Esophagus squamous epithelium (tissue), 5 donors: Measurements from ENCODE around the gene VPREB3. TPM values are rescaled to one million over a fixed set of nuclear protein-coding genes. Genes with fewer than 3 reads are reported as not detected.

Experiments
- DNase-seq: peaks from one replicate; lab custom pipeline; 2025; lab: John Stamatoyannopoulos, UW
- H3K27ac ChIP-seq, 4 donors: fragments of 200-600 bp; sonication (generic); one replicate each; pipeline ENCODE4 v1.5.1; 2016 to 2019; ENCODE audit warnings: mild to moderate bottlenecking in 1 of 4
- H3K27me3 ChIP-seq, 4 donors: fragments of 200-600 bp; sonication (generic); 1 replicate in 3 of 4; 2 replicates in 1 of 4; pipeline versions ENCODE4 v1.5.1 to v1.6.0; 2017 to 2021; ENCODE audit warnings: antibody characterized with exemption in 1 of 4
- H3K36me3 ChIP-seq, 3 donors: fragments of 200-600 bp; sonication (generic); one replicate each; pipeline ENCODE4 v1.5.1; 2016 to 2019
- H3K4me1 ChIP-seq, 3 donors: fragments of 200-600 bp; sonication (generic); one replicate each; pipeline ENCODE4 v1.5.1; 2017 to 2019
- H3K4me3 ChIP-seq, 4 donors: fragments of 200-600 bp; sonication (generic); 1 replicate in 3 of 4; 2 replicates in 1 of 4; pipeline ENCODE4 v1.5.1; 2016 to 2019; ENCODE audit warnings: mild to moderate bottlenecking in 2 of 4, moderate library complexity in 1 of 4
- H3K9me3 ChIP-seq, 3 donors: fragments of 200-600 bp; sonication (generic); one replicate each; pipeline ENCODE4 v1.5.1; 2016 to 2019
- CTCF ChIP-seq, 6 experiments: fragments of 450-650 bp in 4 of 6; fragments of 200-600 bp in 2 of 6; sonication (generic) in 2 of 6; IDR thresholded peaks; one replicate each; pipeline ENCODE4 v1.5.1; 2016 to 2019; ENCODE audit warnings: antibody characterized with exemption in 6 of 6, mild to moderate bottlenecking in 4 of 6, moderate library complexity in 4 of 6
- POLR2A ChIP-seq, 4 donors: fragments of 450-650 bp; IDR thresholded peaks; one replicate each; pipeline ENCODE4 v1.6.1; 2017; ENCODE audit warnings: antibody characterized with exemption in 4 of 4, mild to moderate bottlenecking in 4 of 4, moderate library complexity in 3 of 4
- WGBS, 2 donors: methylation state at CpG; one replicate each; pipeline ENCODE4 v1.1.5; 2018; 5-methylcytosine and 5-hydroxymethylcytosine counted together
- intact Hi-C: fragments of 100-400 bp; cut with DNase I; formaldehyde crosslinking; loops from one replicate; pipeline ENCODE4 v1.15.0; 2022
- total RNA-seq, 4 donors: library from RNA; depleted of rRNA; stranded (reverse); fragments of >200 nt; gene quantifications; one replicate each; pipeline ENCODE4 v1.1.0, GENCODE V29; 2016
- donor health status: DM: yes; HTN: yes; CAD: no.

VPREB3 gene
- total RNA-seq, 4 donors from 2014 or later, result not detected

DNA sequence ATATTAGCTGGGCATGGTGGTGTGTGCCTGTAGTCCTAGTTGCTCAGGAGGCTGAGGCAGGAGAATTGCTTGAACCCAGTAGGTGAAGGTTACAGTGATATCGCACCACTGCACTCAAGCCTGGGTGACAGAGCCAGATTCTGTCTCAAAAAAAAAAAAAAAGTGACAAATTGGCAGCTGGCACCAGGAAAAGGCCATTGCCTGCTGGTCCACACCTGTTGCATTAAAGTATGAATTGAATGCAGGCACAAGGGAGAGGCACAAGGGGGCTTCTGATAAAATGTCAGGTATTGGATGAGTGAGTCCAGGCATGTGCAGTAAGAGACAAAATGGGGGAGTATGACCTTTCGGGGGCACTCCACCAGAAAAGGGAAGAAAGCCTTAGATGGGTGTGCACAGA is 31.5 kb downstream of the VPREB3 start:
- intact Hi-C loops, result no loop called here
- Histone ChIP-seq H3K36me3 (no peaks in the 10 kb centered on the region), H3K27ac (no peak overlapping the region), H3K4me3 (no peak overlapping the region), H3K4me1 (no peaks in the 10 kb centered on the region), H3K27me3 (no peaks in the 10 kb centered on the region), H3K9me3 (no peaks in the 10 kb centered on the region)
- no peak for DNase-seq
- TF ChIP-seq POLR2A (IDR thresholded peaks at IDR 0.05), result no peak
- no peak for TF ChIP-seq CTCF (IDR thresholded peaks at IDR 0.05)
- 68 to 79% methylated on average over 2 of the region's 2 CpGs for WGBS, 2 donors

GRCh38 chr22:23722160-23722559 is 32.1 kb downstream of the VPREB3 start:
- no peaks in the 10 kb centered on the region for H3K9me3 ChIP-seq
- H3K27ac ChIP-seq, result no peak overlapping the region
- no peak for DNase-seq
- intact Hi-C loops, result no loop called here
- no peak overlapping the region for H3K4me3 ChIP-seq
- no peaks in the 10 kb centered on the region for H3K36me3 ChIP-seq
- WGBS, 2 donors, result 60 to 81% methylated on average over 4 of the region's 4 CpGs
- TF ChIP-seq POLR2A (IDR thresholded peaks at IDR 0.05) (no peak), CTCF (IDR thresholded peaks at IDR 0.05) (no peak)
- peaks cover 0 to 6% (median 4%) of the 10 kb centered on the region in 3 donors for H3K4me1 ChIP-seq
- H3K27me3 ChIP-seq, result no peaks in the 10 kb centered on the region

GRCh38 chr22:23720855-23721254 is 33.4 kb downstream of the VPREB3 start:
- intact Hi-C loops, result no loop called here
- no peak for TF ChIP-seq CTCF (IDR thresholded peaks at IDR 0.05)
- no peak for TF ChIP-seq POLR2A (IDR thresholded peaks at IDR 0.05)
- H3K27me3 ChIP-seq, result no peaks in the 10 kb centered on the region

DNA sequence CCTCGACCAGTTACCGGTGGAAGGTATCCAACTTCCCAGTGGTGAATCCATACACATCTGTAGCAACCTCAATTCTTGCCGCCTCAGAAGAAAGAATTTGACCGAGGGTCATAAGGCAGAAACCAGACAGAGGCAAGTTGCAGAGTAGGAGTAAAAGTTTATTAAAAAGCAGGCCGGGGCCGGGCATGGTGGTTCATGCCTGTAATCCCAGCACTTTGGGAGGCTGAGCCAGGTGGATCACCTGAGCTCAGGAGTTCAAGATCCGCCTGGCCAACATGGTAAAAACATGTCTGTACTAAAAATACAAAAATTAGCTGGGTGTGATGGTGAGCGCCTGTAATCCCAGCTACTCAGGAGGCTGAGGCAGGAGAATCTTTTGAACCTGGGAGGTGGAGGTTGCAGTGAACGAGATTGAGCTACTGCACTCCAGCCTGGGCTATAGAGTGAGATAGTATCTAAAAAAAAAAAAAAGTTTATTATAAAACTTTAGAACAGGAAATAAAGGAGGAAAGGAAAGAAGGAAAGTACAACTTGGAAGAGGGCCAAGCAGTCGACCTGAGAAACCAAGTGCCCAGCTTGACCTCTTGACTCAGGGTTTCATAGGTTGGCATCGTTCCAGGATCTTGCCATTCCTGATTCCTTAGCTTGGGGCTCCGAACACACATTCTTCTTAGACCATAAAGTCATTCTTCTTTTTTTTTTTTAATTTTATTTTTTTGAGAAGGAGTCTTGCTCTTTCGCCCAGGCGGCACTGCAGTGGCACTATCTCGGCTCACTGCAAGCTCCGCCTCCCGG is 35.7 kb downstream of the VPREB3 start:
- no peaks in the 10 kb centered on the region for H3K27me3 ChIP-seq
- no peak overlapping the region for H3K4me3 ChIP-seq
- TF ChIP-seq CTCF (IDR thresholded peaks at IDR 0.05), result no peak
- no peak for TF ChIP-seq POLR2A (IDR thresholded peaks at IDR 0.05)
- H3K4me1 ChIP-seq, result peaks cover 0 to 24% (median 10%) of the 10 kb centered on the region in 3 donors
- 80 to 84% methylated on average over 15 to 17 of the region's 17 CpGs for WGBS, 2 donors
- no peak for DNase-seq
- no peaks in the 10 kb centered on the region for H3K9me3 ChIP-seq
- peaks cover 0 to 17% (median 5%) of the 10 kb centered on the region in 3 donors for H3K36me3 ChIP-seq
- no peak overlapping the region for H3K27ac ChIP-seq
- intact Hi-C loops, result no loop called here

More at GRCh38 chr22:23720855-23721254, 33.4 kb downstream of the VPREB3 start:
- Histone ChIP-seq H3K27ac (no peak overlapping the region), H3K36me3 (no peaks in the 10 kb centered on the region), H3K4me3 (no peak overlapping the region), H3K4me1 (peaks cover 0 to 16% (median 8%) of the 10 kb centered on the region in 3 donors), H3K9me3 (no peaks in the 10 kb centered on the region)
- no peak for DNase-seq
- 59 to 68% methylated on average over 6 of the region's 6 CpGs for WGBS, 2 donors
